ENCODE data around the gene TFDP2. TPM values are rescaled to one million over a fixed set of nuclear protein-coding genes. Genes with fewer than 3 reads are reported as not detected.

The TFDP2 gene
- total RNA-seq, 1 experiment from 2014 or later = 45.6 TPM

- no peaks in the 10 kb centered on the region for H3K27me3 ChIP-seq (ENCODE audit: low read length)
- H3K4me1 ChIP-seq (ENCODE audit: low read length) = no peaks in the 10 kb centered on the region
- no peak overlapping the region for H2AFZ ChIP-seq (ENCODE audit: low read length)
- H3K4me3 ChIP-seq (ENCODE audit: low read length) = no peak overlapping the region
- no peak overlapping the region for H3K9ac ChIP-seq (ENCODE audit: low read length)
- H3K9me2 ChIP-seq (replicated peaks; ENCODE audit: insufficient read depth, low read length) = no peaks in the 10 kb centered on the region
- H3K27ac ChIP-seq (ENCODE audit: low read length) = no peak overlapping the region
- H3K36me3 ChIP-seq (ENCODE audit: insufficient read depth, low read length) = no peaks in the 10 kb centered on the region
- no peak overlapping the region for H3K4me2 ChIP-seq (ENCODE audit: low read depth, low read length, poor library complexity, severe bottlenecking)
- H3K9me3 ChIP-seq (ENCODE audit: low read length) = no peaks in the 10 kb centered on the region
- no peaks in the 10 kb centered on the region for H4K20me1 ChIP-seq (ENCODE audit: insufficient read depth, low read depth, low read length)
- H3K79me2 ChIP-seq (ENCODE audit: low read length) = peaks cover 12% of the 10 kb centered on the region
- DNase-seq = peak; percentile 15
Measured at GRCh38 chr3:142003291-142003690, 146.1 kb downstream of the TFDP2 start.

DNA sequence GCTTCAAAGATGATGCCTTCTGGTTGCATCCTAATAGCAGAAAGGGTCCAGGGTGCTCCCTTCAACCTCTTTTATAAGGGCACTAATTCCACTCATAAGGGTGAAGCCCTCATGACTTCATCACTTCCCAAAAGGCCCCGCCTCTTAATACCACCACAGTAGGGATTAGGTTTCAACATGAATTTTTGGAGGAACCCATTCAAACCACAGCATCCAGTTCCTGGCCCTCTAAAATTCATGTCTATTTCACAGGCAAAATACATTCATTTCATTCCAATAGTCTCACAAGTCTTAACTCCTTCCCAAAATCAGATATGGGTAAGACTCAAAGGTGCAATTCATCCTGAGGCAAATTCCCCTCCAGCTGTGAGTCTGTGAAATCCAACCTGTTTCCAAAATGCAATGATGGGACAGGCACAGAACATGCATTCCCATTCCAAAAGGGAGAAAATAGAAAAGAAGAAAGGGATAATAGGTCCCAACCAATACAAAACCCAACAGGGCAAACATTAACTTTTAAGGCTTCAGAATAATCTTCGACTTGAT lies 148.9 kb downstream of the TFDP2 start:
- Histone ChIP-seq H3K27me3 (ENCODE audit: low read length) (no peaks in the 10 kb centered on the region), H3K4me3 (ENCODE audit: low read length) (no peak overlapping the region), H3K9me3 (ENCODE audit: low read length) (no peaks in the 10 kb centered on the region), H3K4me2 (ENCODE audit: low read depth, low read length, poor library complexity, severe bottlenecking) (no peak overlapping the region), H4K20me1 (ENCODE audit: insufficient read depth, low read depth, low read length) (no peaks in the 10 kb centered on the region), H3K79me2 (ENCODE audit: low read length) (peaks cover 7% of the 10 kb centered on the region; the same call in 1 of the 2 replicates), H3K27ac (ENCODE audit: low read length) (no peak overlapping the region), H3K36me3 (ENCODE audit: insufficient read depth, low read length) (no peaks in the 10 kb centered on the region), H2AFZ (ENCODE audit: low read length) (no peak overlapping the region), H3K9ac (ENCODE audit: low read length) (no peak overlapping the region), H3K4me1 (ENCODE audit: low read length) (peaks cover 11% of the 10 kb centered on the region), H3K9me2 (replicated peaks; ENCODE audit: insufficient read depth, low read length) (no peaks in the 10 kb centered on the region)
- DNase-seq = peak; percentile 7

GRCh38 chr3:141998669-141999290 lies 150.6 kb downstream of the TFDP2 start:
- no peaks in the 10 kb centered on the region for H3K9me3 ChIP-seq (ENCODE audit: low read length)
- H3K36me3 ChIP-seq (ENCODE audit: insufficient read depth, low read length) = no peaks in the 10 kb centered on the region
- no peaks in the 10 kb centered on the region for H4K20me1 ChIP-seq (ENCODE audit: insufficient read depth, low read depth, low read length)
- no peak overlapping the region for H3K4me3 ChIP-seq (ENCODE audit: low read length)
- H3K79me2 ChIP-seq (ENCODE audit: low read length) = peaks cover 7% of the 10 kb centered on the region; the same call in 1 of the 2 replicates
- H3K4me2 ChIP-seq (ENCODE audit: low read depth, low read length, poor library complexity, severe bottlenecking) = no peak overlapping the region
- no peak overlapping the region for H3K27ac ChIP-seq (ENCODE audit: low read length)
- H2AFZ ChIP-seq (ENCODE audit: low read length) = no peak overlapping the region
- no peaks in the 10 kb centered on the region for H3K27me3 ChIP-seq (ENCODE audit: low read length)
- peak; percentile 63 for DNase-seq
- H3K9me2 ChIP-seq (replicated peaks; ENCODE audit: insufficient read depth, low read length) = no peaks in the 10 kb centered on the region
- H3K4me1 ChIP-seq (ENCODE audit: low read length) = peaks cover 11% of the 10 kb centered on the region
- H3K9ac ChIP-seq (ENCODE audit: low read length) = no peak overlapping the region

DNA sequence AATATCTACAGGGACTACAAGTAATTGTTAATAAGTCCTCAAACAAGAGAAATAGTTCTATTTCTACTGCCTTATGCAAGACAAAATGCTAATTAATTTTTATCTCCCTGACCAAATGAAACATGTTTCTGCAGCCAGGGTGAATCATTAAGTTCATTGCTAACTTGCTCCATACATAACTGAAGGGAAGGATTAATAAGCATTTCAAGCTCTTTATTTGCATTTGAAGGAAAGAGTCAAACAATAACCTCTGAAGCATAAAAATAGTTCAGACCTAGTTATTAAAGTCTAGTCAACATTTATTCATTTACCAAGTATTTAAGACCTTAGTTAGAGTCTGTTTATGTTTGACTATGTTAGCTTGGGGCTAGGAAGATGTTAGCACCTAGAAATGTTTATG lies 152.9 kb downstream of the TFDP2 start:
- DNase-seq = peak; percentile 21
- no peak overlapping the region for H2AFZ ChIP-seq (ENCODE audit: low read length)
- H3K27ac ChIP-seq (ENCODE audit: low read length) = no peak overlapping the region
- H4K20me1 ChIP-seq (ENCODE audit: insufficient read depth, low read depth, low read length) = no peaks in the 10 kb centered on the region
- no peaks in the 10 kb centered on the region for H3K27me3 ChIP-seq (ENCODE audit: low read length)
- H3K36me3 ChIP-seq (ENCODE audit: insufficient read depth, low read length) = no peaks in the 10 kb centered on the region
- no peak overlapping the region for H3K4me3 ChIP-seq (ENCODE audit: low read length)
- no peak overlapping the region for H3K9ac ChIP-seq (ENCODE audit: low read length)
- peaks cover 11% of the 10 kb centered on the region for H3K4me1 ChIP-seq (ENCODE audit: low read length)
- H3K9me2 ChIP-seq (replicated peaks; ENCODE audit: insufficient read depth, low read length) = no peaks in the 10 kb centered on the region
- no peak overlapping the region for H3K4me2 ChIP-seq (ENCODE audit: low read depth, low read length, poor library complexity, severe bottlenecking)
- no peaks in the 10 kb centered on the region for H3K9me3 ChIP-seq (ENCODE audit: low read length)
- H3K79me2 ChIP-seq (ENCODE audit: low read length) = peaks cover 7% of the 10 kb centered on the region; the same call in 1 of the 2 replicates

GRCh38 chr3:141994856-141995255 lies 154.5 kb downstream of the TFDP2 start:
- Histone ChIP-seq H2AFZ (ENCODE audit: low read length) (no peak overlapping the region), H3K4me2 (ENCODE audit: low read depth, low read length, poor library complexity, severe bottlenecking) (no peak overlapping the region), H3K9ac (ENCODE audit: low read length) (no peak overlapping the region), H3K27me3 (ENCODE audit: low read length) (no peaks in the 10 kb centered on the region), H3K79me2 (ENCODE audit: low read length) (peaks cover 7% of the 10 kb centered on the region; the same call in 1 of the 2 replicates), H3K4me1 (ENCODE audit: low read length) (peaks cover 11% of the 10 kb centered on the region), H3K9me2 (replicated peaks; ENCODE audit: insufficient read depth, low read length) (no peaks in the 10 kb centered on the region), H3K36me3 (ENCODE audit: insufficient read depth, low read length) (no peaks in the 10 kb centered on the region), H4K20me1 (ENCODE audit: insufficient read depth, low read depth, low read length) (no peaks in the 10 kb centered on the region), H3K4me3 (ENCODE audit: low read length) (no peak overlapping the region), H3K27ac (ENCODE audit: low read length) (no peak overlapping the region), H3K9me3 (ENCODE audit: low read length) (no peaks in the 10 kb centered on the region)
- DNase-seq = peak; percentile 29

GRCh38 chr3:141992512-141992911 lies 156.8 kb downstream of the TFDP2 start:
- Histone ChIP-seq H4K20me1 (ENCODE audit: insufficient read depth, low read depth, low read length) (no peaks in the 10 kb centered on the region), H2AFZ (ENCODE audit: low read length) (no peak overlapping the region), H3K4me2 (ENCODE audit: low read depth, low read length, poor library complexity, severe bottlenecking) (no peak overlapping the region), H3K9me2 (replicated peaks; ENCODE audit: insufficient read depth, low read length) (no peaks in the 10 kb centered on the region), H3K4me3 (ENCODE audit: low read length) (no peak overlapping the region), H3K9me3 (ENCODE audit: low read length) (no peaks in the 10 kb centered on the region), H3K27ac (ENCODE audit: low read length) (no peak overlapping the region), H3K4me1 (ENCODE audit: low read length) (peaks cover 11% of the 10 kb centered on the region), H3K9ac (ENCODE audit: low read length) (no peak overlapping the region), H3K27me3 (ENCODE audit: low read length) (no peaks in the 10 kb centered on the region), H3K36me3 (ENCODE audit: insufficient read depth, low read length) (no peaks in the 10 kb centered on the region), H3K79me2 (ENCODE audit: low read length) (peaks cover 7% of the 10 kb centered on the region; the same call in 1 of the 2 replicates)
- DNase-seq = no peak

GRCh38 chr3:141986548-141987107 lies 162.7 kb downstream of the TFDP2 start:
- no peaks in the 10 kb centered on the region for H3K27me3 ChIP-seq (ENCODE audit: low read length)
- no peak overlapping the region for H2AFZ ChIP-seq (ENCODE audit: low read length)
- H4K20me1 ChIP-seq (ENCODE audit: insufficient read depth, low read depth, low read length) = no peaks in the 10 kb centered on the region
- no peaks in the 10 kb centered on the region for H3K9me3 ChIP-seq (ENCODE audit: low read length)
- H3K4me3 ChIP-seq (ENCODE audit: low read length) = no peak overlapping the region
- no peaks in the 10 kb centered on the region for H3K36me3 ChIP-seq (ENCODE audit: insufficient read depth, low read length)
- no peaks in the 10 kb centered on the region for H3K79me2 ChIP-seq (ENCODE audit: low read length)
- no peak overlapping the region for H3K4me2 ChIP-seq (ENCODE audit: low read depth, low read length, poor library complexity, severe bottlenecking)
- H3K9ac ChIP-seq (ENCODE audit: low read length) = no peak overlapping the region
- no peaks in the 10 kb centered on the region for H3K4me1 ChIP-seq (ENCODE audit: low read length)
- no peak for DNase-seq
- no peak overlapping the region for H3K27ac ChIP-seq (ENCODE audit: low read length)
- H3K9me2 ChIP-seq (replicated peaks; ENCODE audit: insufficient read depth, low read length) = 0 out of 2 replicates have a peak, but pooled peaks cover 5% of the 10 kb centered on the region

DNA sequence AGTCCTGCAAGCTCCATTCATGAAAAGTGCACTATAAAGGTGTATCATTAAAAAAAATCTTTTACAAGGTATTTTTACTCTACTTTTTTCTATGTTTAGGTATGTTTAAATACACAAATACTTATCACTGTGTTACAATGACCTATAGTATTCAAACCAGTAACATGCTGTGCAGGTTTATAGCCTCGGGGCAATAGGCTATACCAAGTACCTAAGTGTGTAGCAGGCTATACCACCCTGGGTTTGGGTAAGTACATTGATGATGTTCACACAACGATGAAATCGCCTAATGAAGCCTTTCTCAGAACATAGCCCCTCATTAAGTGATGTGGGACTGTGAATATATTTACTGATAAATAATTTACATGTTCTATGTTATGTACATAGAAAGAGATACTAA lies 168.3 kb downstream of the TFDP2 start:
- H2AFZ ChIP-seq (ENCODE audit: low read length) = no peak overlapping the region
- no peaks in the 10 kb centered on the region for H4K20me1 ChIP-seq (ENCODE audit: insufficient read depth, low read depth, low read length)
- H3K9me2 ChIP-seq (replicated peaks; ENCODE audit: insufficient read depth, low read length) = 0 out of 2 replicates have a peak, but pooled peaks cover 5% of the 10 kb centered on the region
- H3K9me3 ChIP-seq (ENCODE audit: low read length) = no peaks in the 10 kb centered on the region
- no peak overlapping the region for H3K4me2 ChIP-seq (ENCODE audit: low read depth, low read length, poor library complexity, severe bottlenecking)
- H3K27ac ChIP-seq (ENCODE audit: low read length) = no peak overlapping the region
- no peak overlapping the region for H3K4me3 ChIP-seq (ENCODE audit: low read length)
- no peaks in the 10 kb centered on the region for H3K79me2 ChIP-seq (ENCODE audit: low read length)
- H3K27me3 ChIP-seq (ENCODE audit: low read length) = no peaks in the 10 kb centered on the region
- no peaks in the 10 kb centered on the region for H3K36me3 ChIP-seq (ENCODE audit: insufficient read depth, low read length)
- H3K9ac ChIP-seq (ENCODE audit: low read length) = no peak overlapping the region
- no peak for DNase-seq
- no peaks in the 10 kb centered on the region for H3K4me1 ChIP-seq (ENCODE audit: low read length)

Data from Karpas-422 (cell line).